Activated CD4-positive, alpha-beta memory T cell treated with anti-CD3 and anti-CD28 coated beads for 36 hours (primary cell): ENCODE results near the gene LHPP. TPM values are rescaled to one million over a fixed set of nuclear protein-coding genes. Genes with fewer than 3 reads are reported as not detected.
A peak's percentile ranks its signal among the peaks of the same experiment; 100 is the strongest.

Source experiments
- CTCF ChIA-PET: fragments of 350-600 bp; sonication (Branson Sonifier 250); formaldehyde crosslinking; loops from one replicate; lab custom pipeline; 2021; ENCODE audit warnings: antibody characterized with exemption, inconsistent platforms; lab: Charles Lee
- POLR2A ChIA-PET: fragments of 350-600 bp; sonication (Branson Sonifier 250); formaldehyde crosslinking; loops from one replicate; lab custom pipeline; 2021; ENCODE audit warnings: antibody characterized with exemption; lab: Charles Lee
- DNase-seq: peaks from one replicate; pipeline ENCODE4 v3.0.0-alpha.2; 2020
- H3K27ac Mint-ChIP-seq: one replicate; pipeline ENCODE4 v1.8.0; 2021; ENCODE audit warnings: mixed read lengths
- H3K27me3 Mint-ChIP-seq: one replicate; pipeline ENCODE4 v1.8.0; 2021; ENCODE audit warnings: mixed read lengths
- H3K36me3 Mint-ChIP-seq: one replicate; pipeline ENCODE4 v1.8.0; 2021; ENCODE audit warnings: mixed read lengths
- H3K4me1 Mint-ChIP-seq: one replicate; pipeline ENCODE4 v1.8.0; 2021; ENCODE audit warnings: low read depth, mixed read lengths
- H3K4me3 Mint-ChIP-seq: one replicate; pipeline ENCODE4 v1.8.0; 2021; ENCODE audit warnings: mild to moderate bottlenecking, mixed read lengths
- H3K9me3 Mint-ChIP-seq: one replicate; pipeline ENCODE4 v1.8.0; 2021; ENCODE audit warnings: mixed read lengths
- intact Hi-C: fragments of 100-400 bp; cut with micrococcal nuclease; formaldehyde crosslinking; loops from one replicate; pipeline ENCODE4 v1.15.1; 2023
- total RNA-seq, 2 experiments: library from RNA; stranded (reverse); gene quantifications; one replicate each; pipeline ENCODE4 v1.2.3, GENCODE V29; 2021

The LHPP gene
- total RNA-seq, 2 experiments from 2014 or later, result 10.1 to 12.3 TPM

- CTCF ChIA-PET, result interaction anchor here (0.7 to 3.8 kb wide), 10 partner anchors 14 to 113 kb away, joined by 3 to 30 read pairs (median 8); no protein-coding TSS in a partner anchor
- POLR2A ChIA-PET, result interaction anchor here (1.0 to 2.1 kb wide), 5 partner anchors 9 to 113 kb away, joined by 3 to 8 read pairs (median 4); no protein-coding TSS in a partner anchor
- no peak for DNase-seq
- intact Hi-C loops, result loop anchor here (1.0 to 2.0 kb wide), 4 partner anchors 14 to 113 kb away; no protein-coding TSS in a partner anchor
- no peaks in the 10 kb centered on the region for H3K9me3 Mint-ChIP-seq
- peak overlapping the region; percentile 25 for H3K27ac Mint-ChIP-seq
- peaks cover 48% of the 10 kb centered on the region for H3K4me1 Mint-ChIP-seq
- H3K4me3 Mint-ChIP-seq, result no peak overlapping the region
- H3K36me3 Mint-ChIP-seq, result peaks cover 5% of the 10 kb centered on the region
- H3K27me3 Mint-ChIP-seq, result no peaks in the 10 kb centered on the region
Measured at GRCh38 chr10:124627866-124628675, 166.4 kb downstream of the LHPP start.

- no peak overlapping the region for H3K27ac Mint-ChIP-seq
- DNase-seq, result no peak
- H3K4me3 Mint-ChIP-seq, result no peak overlapping the region
- H3K4me1 Mint-ChIP-seq, result peaks cover 53% of the 10 kb centered on the region
- H3K9me3 Mint-ChIP-seq, result no peaks in the 10 kb centered on the region
- H3K27me3 Mint-ChIP-seq, result no peaks in the 10 kb centered on the region
- peaks cover 8% of the 10 kb centered on the region for H3K36me3 Mint-ChIP-seq
- CTCF ChIA-PET, result interaction anchor here (1.3 to 3.8 kb wide), 6 partner anchors 14 to 112 kb away, joined by 3 to 30 read pairs (median 8); no protein-coding TSS in a partner anchor
- POLR2A ChIA-PET, result interaction anchor here (1.4 to 2.1 kb wide), 3 partner anchors 23 to 113 kb away, joined by 4 to 8 read pairs (median 4); no protein-coding TSS in a partner anchor
- intact Hi-C loops, result no loop called here
Measured at GRCh38 chr10:124628676-124629021, 167.0 kb downstream of the LHPP start.

- intact Hi-C loops, result no loop called here
- DNase-seq, result no peak
- POLR2A ChIA-PET, result interaction anchor here (0.6 kb wide), 1 partner anchor 323 kb away, joined by 4 read pairs; no protein-coding TSS in a partner anchor
- H3K4me1 Mint-ChIP-seq, result peaks cover 51% of the 10 kb centered on the region
- H3K36me3 Mint-ChIP-seq, result peaks cover 13% of the 10 kb centered on the region
- H3K4me3 Mint-ChIP-seq, result no peak overlapping the region
- H3K27ac Mint-ChIP-seq, result no peak overlapping the region
- no peaks in the 10 kb centered on the region for H3K27me3 Mint-ChIP-seq
- CTCF ChIA-PET, result interaction anchor here (0.7 to 3.8 kb wide), 2 partner anchors 90 to 94 kb away, joined by 5 to 14 read pairs; no protein-coding TSS in a partner anchor
- H3K9me3 Mint-ChIP-seq, result peaks cover 6% of the 10 kb centered on the region
Measured at GRCh38 chr10:124629415-124629814, 167.8 kb downstream of the LHPP start.

- Mint-ChIP-seq H3K4me3 (no peak overlapping the region), H3K27me3 (no peaks in the 10 kb centered on the region), H3K36me3 (peaks cover 15% of the 10 kb centered on the region), H3K9me3 (peaks cover 10% of the 10 kb centered on the region), H3K4me1 (peaks cover 51% of the 10 kb centered on the region), H3K27ac (no peak overlapping the region)
- ChIA-PET POLR2A (no interaction called here), CTCF (interaction anchor here (0.7 to 3.8 kb wide), 2 partner anchors 90 to 93 kb away, joined by 5 to 14 read pairs; no protein-coding TSS in a partner anchor)
- intact Hi-C loops, result no loop called here
- no peak for DNase-seq
Measured at GRCh38 chr10:124629842-124630241, 168.2 kb downstream of the LHPP start.

- no peaks in the 10 kb centered on the region for H3K27me3 Mint-ChIP-seq
- CTCF ChIA-PET, result interaction anchor here (1.0 kb wide), 1 partner anchor 115 kb away, joined by 3 read pairs; no protein-coding TSS in a partner anchor
- H3K27ac Mint-ChIP-seq, result no peak overlapping the region
Measured at GRCh38 chr10:124630551-124630950, 168.9 kb downstream of the LHPP start.

GRCh38 chr10:124632064-124632531 is 170.5 kb downstream of the LHPP start:
- peaks cover 18% of the 10 kb centered on the region for H3K36me3 Mint-ChIP-seq
- peaks cover 11% of the 10 kb centered on the region for H3K9me3 Mint-ChIP-seq
- no peak overlapping the region for H3K4me3 Mint-ChIP-seq
- peaks cover 49% of the 10 kb centered on the region for H3K4me1 Mint-ChIP-seq
- ChIA-PET CTCF (interaction anchor here (0.8 to 3.8 kb wide), 6 partner anchors 17 to 113 kb away, joined by 3 to 26 read pairs (median 4); no protein-coding TSS in a partner anchor), POLR2A (no interaction called here)
- peak; percentile 58 for DNase-seq
- H3K27ac Mint-ChIP-seq, result no peak overlapping the region
- no peaks in the 10 kb centered on the region for H3K27me3 Mint-ChIP-seq
- intact Hi-C loops, result no loop called here

More at GRCh38 chr10:124630551-124630950, 168.9 kb downstream of the LHPP start:
- no peak for DNase-seq
- peaks cover 18% of the 10 kb centered on the region for H3K36me3 Mint-ChIP-seq
- peaks cover 48% of the 10 kb centered on the region for H3K4me1 Mint-ChIP-seq
- peaks cover 11% of the 10 kb centered on the region for H3K9me3 Mint-ChIP-seq
- no peak overlapping the region for H3K4me3 Mint-ChIP-seq
- intact Hi-C loops, result no loop called here
- POLR2A ChIA-PET, result no interaction called here

- Mint-ChIP-seq H3K27ac (no peak overlapping the region), H3K36me3 (peaks cover 18% of the 10 kb centered on the region), H3K4me3 (no peak overlapping the region), H3K9me3 (peaks cover 11% of the 10 kb centered on the region), H3K4me1 (peaks cover 49% of the 10 kb centered on the region), H3K27me3 (no peaks in the 10 kb centered on the region)
- ChIA-PET CTCF (interaction anchor here (0.8 to 3.8 kb wide), 6 partner anchors 16 to 113 kb away, joined by 3 to 26 read pairs (median 4); no protein-coding TSS in a partner anchor), POLR2A (no interaction called here)
- intact Hi-C loops, result no loop called here
- no peak for DNase-seq
Measured at GRCh38 chr10:124632566-124632965, 170.9 kb downstream of the LHPP start.

GRCh38 chr10:124636271-124636995 is 174.8 kb downstream of the LHPP start:
- peak; percentile 49 for DNase-seq
- Mint-ChIP-seq H3K4me3 (no peak overlapping the region), H3K4me1 (peaks cover 51% of the 10 kb centered on the region), H3K27ac (peak overlapping the region; percentile 72), H3K9me3 (peaks cover 11% of the 10 kb centered on the region), H3K27me3 (no peaks in the 10 kb centered on the region), H3K36me3 (peaks cover 14% of the 10 kb centered on the region)
- POLR2A ChIA-PET, result interaction anchor here (2.0 kb wide), 1 partner anchor 11 kb away, joined by 5 read pairs; no protein-coding TSS in a partner anchor
- intact Hi-C loops, result no loop called here
- CTCF ChIA-PET, result interaction anchor here (0.7 to 4.7 kb wide), 7 partner anchors 9 to 112 kb away, joined by 3 to 30 read pairs (median 4); no protein-coding TSS in a partner anchor

- ChIA-PET POLR2A (interaction anchor here (0.9 to 2.0 kb wide), 3 partner anchors 9 to 17 kb away, joined by 3 to 5 read pairs (median 3); no protein-coding TSS in a partner anchor), CTCF (interaction anchor here (0.7 to 4.7 kb wide), 7 partner anchors 8 to 112 kb away, joined by 3 to 30 read pairs (median 4); no protein-coding TSS in a partner anchor)
- DNase-seq, result no peak
- peak overlapping the region; percentile 72 for H3K27ac Mint-ChIP-seq
- no peaks in the 10 kb centered on the region for H3K27me3 Mint-ChIP-seq
- peaks cover 56% of the 10 kb centered on the region for H3K4me1 Mint-ChIP-seq
- peaks cover 11% of the 10 kb centered on the region for H3K9me3 Mint-ChIP-seq
- peaks cover 16% of the 10 kb centered on the region for H3K36me3 Mint-ChIP-seq
- intact Hi-C loops, result no loop called here
- no peak overlapping the region for H3K4me3 Mint-ChIP-seq
Measured at GRCh38 chr10:124637091-124637700, 175.6 kb downstream of the LHPP start.

- Mint-ChIP-seq H3K27ac (peak overlapping the region; percentile 61), H3K4me3 (no peak overlapping the region), H3K9me3 (peaks cover 11% of the 10 kb centered on the region), H3K27me3 (no peaks in the 10 kb centered on the region), H3K36me3 (peaks cover 19% of the 10 kb centered on the region), H3K4me1 (peaks cover 60% of the 10 kb centered on the region)
- ChIA-PET CTCF (interaction anchor here (1.1 to 4.7 kb wide), 2 partner anchors 17 to 104 kb away, joined by 3 to 30 read pairs; no protein-coding TSS in a partner anchor), POLR2A (interaction anchor here (0.9 to 2.0 kb wide), 3 partner anchors 10 to 17 kb away, joined by 3 to 5 read pairs (median 3); no protein-coding TSS in a partner anchor)
- no peak for DNase-seq
- intact Hi-C loops, result no loop called here
Measured at GRCh38 chr10:124637746-124638145, 176.1 kb downstream of the LHPP start.

GRCh38 chr10:124639206-124639605 is 177.6 kb downstream of the LHPP start:
- Mint-ChIP-seq H3K27ac (peak overlapping the region; percentile 13), H3K36me3 (peaks cover 15% of the 10 kb centered on the region), H3K27me3 (no peaks in the 10 kb centered on the region), H3K4me3 (no peak overlapping the region), H3K9me3 (peaks cover 7% of the 10 kb centered on the region), H3K4me1 (peaks cover 64% of the 10 kb centered on the region)
- ChIA-PET POLR2A (no interaction called here), CTCF (interaction anchor here (1.3 to 4.7 kb wide), 2 partner anchors 47 to 102 kb away, joined by 3 to 30 read pairs; no protein-coding TSS in a partner anchor)
- intact Hi-C loops, result no loop called here
- DNase-seq, result no peak
